ENCODE measurements around the gene TSPAN13.

The TSPAN13 gene

DNA sequence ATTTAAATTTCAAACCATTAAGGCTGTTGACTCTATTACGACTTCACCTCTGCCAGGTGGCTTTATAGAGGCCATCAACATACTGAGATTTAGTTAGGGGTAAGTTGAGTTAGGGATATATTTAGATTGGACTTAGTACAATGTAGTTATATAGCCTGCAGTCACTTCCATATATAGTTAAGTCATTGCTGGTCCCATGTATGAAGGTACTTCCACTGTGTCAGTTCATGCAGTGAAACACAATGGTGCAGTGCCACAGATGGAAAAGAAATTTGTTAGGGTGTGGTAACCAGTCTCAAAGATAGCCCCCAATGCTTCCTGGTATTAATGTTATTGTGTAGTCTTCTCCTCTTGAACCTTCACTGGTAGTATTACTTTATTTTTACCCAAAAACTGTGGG, 12.6 kb upstream of the TSPAN13 start:
- TF ChIP-seq, protein P1, sequence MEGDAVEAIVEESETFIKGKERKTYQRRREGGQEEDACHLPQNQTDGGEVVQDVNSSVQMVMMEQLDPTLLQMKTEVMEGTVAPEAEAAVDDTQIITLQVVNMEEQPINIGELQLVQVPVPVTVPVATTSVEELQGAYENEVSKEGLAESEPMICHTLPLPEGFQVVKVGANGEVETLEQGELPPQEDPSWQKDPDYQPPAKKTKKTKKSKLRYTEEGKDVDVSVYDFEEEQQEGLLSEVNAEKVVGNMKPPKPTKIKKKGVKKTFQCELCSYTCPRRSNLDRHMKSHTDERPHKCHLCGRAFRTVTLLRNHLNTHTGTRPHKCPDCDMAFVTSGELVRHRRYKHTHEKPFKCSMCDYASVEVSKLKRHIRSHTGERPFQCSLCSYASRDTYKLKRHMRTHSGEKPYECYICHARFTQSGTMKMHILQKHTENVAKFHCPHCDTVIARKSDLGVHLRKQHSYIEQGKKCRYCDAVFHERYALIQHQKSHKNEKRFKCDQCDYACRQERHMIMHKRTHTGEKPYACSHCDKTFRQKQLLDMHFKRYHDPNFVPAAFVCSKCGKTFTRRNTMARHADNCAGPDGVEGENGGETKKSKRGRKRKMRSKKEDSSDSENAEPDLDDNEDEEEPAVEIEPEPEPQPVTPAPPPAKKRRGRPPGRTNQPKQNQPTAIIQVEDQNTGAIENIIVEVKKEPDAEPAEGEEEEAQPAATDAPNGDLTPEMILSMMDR (IDR thresholded peaks at IDR 0.05), result no peak

DNA sequence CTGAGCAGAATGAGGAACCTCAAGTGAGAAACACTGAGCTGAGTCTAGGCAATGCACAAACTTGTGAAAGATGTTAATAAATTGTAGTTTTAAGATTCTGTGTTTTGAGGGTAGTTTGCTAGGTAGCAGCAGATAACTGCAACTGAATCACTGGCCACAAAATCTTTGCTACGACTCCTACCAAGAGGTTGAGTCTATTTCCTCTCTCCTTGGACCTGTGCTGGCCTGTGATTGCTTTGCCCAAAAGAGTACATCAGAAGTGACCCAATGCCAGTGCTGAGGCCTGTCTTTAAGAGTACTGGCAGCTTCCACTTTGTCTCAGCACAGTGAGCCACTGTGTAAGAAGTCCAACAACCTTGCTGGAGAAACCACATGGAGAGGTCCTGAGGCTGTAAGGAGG, 11.9 kb upstream of the TSPAN13 start:
- TF ChIP-seq, protein P1 (IDR thresholded peaks at IDR 0.05), result no peak

DNA sequence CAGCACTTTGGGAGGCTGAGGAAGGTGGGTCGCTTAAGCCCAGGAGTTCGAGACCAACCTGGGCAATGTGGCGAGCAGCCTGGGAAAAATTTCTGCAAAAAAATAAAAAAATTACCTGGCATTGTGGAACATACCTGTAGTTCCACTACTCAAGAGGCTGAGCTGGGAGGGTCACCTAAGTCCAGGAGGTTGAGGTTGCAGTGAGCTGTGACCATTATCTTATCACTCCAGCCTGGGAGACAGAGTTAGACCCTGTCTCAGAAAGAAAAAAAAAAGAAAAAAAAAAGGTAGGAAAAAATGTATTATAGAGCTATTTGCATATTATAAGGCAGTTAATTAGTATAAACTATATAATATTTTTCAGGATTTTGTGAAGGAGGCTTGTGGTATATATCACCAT, 11.0 kb upstream of the TSPAN13 start:
- TF ChIP-seq, protein P1 (IDR thresholded peaks at IDR 0.05), result no peak

DNA sequence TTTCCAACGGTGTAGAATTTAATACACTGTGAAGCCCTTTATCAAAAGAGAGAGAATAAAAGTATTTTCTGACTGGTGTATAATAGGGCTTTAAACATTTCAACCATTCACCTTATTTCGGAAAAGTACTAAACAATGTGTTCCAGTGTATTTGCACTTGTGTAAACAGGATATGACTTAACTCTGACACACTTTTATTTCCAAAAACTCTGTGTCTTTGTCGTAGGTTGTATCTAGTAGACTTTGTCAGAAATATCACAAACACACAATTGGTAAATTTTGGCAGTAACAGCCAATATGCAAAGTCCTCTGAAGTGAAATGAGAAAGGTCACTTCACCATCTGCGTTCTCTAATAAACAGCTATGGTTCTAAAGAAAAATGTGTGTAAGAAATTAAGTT, 10.3 kb upstream of the TSPAN13 start:
- TF ChIP-seq, protein P1 (IDR thresholded peaks at IDR 0.05), result no peak

DNA sequence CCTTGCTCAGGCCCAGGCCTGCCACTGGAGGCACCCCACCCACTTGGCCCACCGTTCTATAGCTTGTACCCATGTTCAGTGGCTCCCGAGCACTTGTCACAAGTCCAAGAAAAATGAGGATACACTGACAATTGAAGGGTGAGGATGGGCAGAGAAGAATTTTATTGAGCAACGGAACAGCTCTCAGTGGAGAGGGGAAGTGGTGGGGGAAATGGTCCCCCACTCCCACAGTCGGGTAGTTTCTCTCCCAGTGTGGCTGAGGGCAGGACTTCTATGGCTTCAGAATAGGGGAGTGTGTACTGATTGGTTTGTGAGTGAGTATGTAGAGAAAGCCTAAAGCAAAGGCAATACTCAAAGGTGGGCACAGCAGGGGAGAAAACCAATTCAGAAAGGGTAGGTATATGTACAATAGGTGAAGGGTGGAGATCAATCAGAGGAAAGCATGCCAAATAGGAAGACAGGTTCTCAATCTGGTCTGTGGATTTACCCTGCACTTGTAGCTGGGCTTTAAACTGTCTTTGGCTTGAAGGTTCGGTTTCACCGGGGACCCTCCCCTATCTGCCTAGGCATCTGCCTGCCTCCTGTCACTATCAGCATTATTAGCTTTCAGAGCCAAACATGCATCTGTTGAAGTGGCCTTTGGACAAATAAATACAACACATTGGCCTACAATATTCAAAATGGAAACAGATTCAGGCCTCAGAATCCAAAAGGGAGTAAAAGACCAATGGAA, 8.9 kb upstream of the TSPAN13 start:
- TF ChIP-seq, protein P1 (IDR thresholded peaks at IDR 0.05), result no peak

DNA sequence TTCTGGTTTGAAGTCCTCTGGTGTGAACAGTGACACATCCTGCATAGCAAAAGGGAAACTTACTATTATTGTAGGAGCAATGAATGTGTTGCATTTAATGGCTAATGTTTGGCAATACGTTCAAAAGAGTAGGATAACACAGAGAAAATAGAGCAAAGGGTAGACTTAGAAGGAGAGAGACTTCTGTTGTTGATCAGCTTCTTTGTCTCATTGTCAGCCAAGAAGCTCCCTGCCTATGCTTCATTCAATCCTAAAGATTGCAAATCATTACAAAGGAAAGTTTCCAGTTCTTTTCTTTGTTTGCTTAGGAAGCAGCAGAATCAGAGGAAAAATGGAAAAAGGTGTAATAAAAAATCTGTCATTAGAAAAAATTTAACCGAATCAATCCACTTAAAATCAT, 7.9 kb upstream of the TSPAN13 start:
- TF ChIP-seq, protein P1 (IDR thresholded peaks at IDR 0.05), result no peak

DNA sequence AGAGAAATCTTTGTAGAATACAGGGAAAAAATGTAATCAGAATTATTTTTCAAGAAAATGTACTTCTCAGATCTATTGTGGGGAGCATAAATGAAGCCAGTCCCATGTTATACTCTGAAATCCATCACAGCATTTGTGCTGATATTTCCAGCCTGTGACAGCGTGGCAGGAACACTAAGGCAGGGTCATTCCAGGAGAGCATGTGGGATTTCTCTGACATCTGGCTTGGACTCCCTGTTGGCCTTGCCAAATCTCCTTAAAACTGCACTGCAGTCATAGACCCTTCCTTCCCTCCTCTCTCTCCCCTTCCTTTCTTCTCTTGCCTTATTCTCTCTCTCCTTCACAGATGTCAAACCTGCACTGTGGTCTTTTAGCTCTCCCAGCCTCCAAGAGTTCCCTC, 6.5 kb upstream of the TSPAN13 start:
- TF ChIP-seq, protein P1 (IDR thresholded peaks at IDR 0.05), result no peak
